ENCODE data around the gene ARL2.

DNA sequence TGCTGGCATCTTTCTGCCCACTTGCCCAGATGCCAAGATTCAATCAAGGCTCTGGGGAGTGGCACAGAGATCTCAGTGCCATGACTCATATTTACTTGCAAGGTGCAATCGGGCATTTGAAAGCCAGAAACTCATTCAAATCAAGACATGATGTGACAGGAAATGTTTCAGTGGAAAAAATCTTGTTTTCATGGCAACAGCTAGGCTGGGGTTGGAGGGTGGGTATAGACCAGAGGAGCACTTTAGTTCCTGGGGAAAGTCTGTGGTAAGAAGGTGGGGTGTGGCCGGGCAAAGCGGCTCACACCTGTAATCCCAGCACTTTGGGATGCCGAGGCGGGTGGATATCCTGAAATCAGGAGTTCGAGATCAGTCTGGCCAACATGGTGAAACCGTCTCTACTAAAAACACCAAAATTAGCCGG is 43.2 kb upstream of the ARL2 start:
- TF ChIP-seq, protein P1, sequence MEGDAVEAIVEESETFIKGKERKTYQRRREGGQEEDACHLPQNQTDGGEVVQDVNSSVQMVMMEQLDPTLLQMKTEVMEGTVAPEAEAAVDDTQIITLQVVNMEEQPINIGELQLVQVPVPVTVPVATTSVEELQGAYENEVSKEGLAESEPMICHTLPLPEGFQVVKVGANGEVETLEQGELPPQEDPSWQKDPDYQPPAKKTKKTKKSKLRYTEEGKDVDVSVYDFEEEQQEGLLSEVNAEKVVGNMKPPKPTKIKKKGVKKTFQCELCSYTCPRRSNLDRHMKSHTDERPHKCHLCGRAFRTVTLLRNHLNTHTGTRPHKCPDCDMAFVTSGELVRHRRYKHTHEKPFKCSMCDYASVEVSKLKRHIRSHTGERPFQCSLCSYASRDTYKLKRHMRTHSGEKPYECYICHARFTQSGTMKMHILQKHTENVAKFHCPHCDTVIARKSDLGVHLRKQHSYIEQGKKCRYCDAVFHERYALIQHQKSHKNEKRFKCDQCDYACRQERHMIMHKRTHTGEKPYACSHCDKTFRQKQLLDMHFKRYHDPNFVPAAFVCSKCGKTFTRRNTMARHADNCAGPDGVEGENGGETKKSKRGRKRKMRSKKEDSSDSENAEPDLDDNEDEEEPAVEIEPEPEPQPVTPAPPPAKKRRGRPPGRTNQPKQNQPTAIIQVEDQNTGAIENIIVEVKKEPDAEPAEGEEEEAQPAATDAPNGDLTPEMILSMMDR (IDR thresholded peaks at IDR 0.05): no peak
- no peak for TF ChIP-seq POLR2A (IDR thresholded peaks at IDR 0.05)
